ENCODE data around the gene MDM2.
"Not testable (repeated sequence)": the region's sequence is repeated elsewhere in the genome, so short reads cannot be mapped to it uniquely, and the experiment has no call there.

Gene MDM2

DNA sequence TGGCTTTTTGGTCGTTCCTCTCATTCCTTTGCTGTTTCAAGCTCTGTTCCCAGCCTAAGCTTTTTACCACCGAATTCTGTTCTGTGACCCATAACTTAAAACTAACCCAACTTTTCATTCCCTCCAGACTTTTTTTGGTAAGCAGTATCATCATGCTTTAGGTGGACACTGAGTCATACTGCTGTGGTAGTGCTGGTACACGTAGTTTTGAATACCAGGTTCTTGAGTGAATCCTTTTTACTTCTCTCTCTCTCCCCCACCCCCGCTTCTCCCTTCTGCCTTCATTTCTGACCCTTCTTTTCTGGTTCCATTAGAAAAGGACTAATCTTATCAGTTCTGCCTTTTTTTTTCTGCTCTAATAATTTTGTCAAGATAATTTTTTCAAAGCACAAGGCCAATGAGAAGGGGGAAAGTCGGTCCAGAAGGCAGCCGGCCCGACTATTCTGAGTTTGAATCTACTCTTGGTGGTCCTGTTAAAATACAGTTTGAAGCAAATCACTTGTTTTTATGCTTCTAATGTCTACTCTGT is 2.3 kb upstream of the MDM2 start:
- no peak overlapping the region for H3K4me3 Mint-ChIP-seq
- peaks cover under 1% of the 10 kb centered on the region for H3K36me3 Mint-ChIP-seq
- no peak overlapping the region for H3K27ac Mint-ChIP-seq

DNA sequence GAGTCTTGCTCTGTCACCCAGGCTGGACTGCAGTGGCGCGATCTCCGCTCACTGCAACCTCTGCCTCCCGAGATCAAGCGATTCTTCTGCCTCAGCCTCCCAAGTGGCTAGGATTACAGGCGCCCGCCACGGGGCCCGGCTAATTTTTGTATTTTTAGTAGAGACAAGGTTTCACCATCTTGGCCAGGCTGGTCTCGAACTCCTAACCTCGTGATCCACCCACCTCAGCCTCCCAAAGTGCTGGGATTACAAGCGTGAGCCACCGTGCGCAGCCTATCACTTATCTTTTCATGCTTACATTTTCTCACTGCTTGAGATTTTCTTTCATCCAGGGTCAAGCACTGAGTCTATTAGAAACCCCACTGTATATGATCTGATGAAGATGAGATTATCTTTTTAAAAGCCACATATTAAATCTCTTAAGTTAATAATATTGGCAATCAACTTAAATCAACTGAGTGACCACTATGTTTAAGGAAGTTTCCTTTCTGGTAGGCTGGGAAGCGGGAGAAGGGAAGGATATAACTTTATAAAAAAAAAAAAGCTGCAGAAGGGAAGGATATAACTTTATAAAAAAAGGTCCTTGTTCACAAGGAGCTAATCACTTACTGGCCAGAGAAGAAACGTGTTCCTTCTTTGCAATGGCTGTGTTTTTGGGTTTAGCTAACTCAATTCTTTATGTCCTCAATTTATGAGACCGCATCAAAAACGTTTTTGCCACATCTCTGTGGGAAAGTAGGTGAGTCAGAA is 1.3 kb upstream of the MDM2 start:
- Mint-ChIP-seq H3K9me3 (no peaks in the 10 kb centered on the region), H3K4me1 (peaks cover 4% of the 10 kb centered on the region), H3K27me3 (no peaks in the 10 kb centered on the region), H3K4me3 (peak overlapping the region; percentile 92), H3K27ac (peak overlapping the region; percentile 98), H3K36me3 (peaks cover 2% of the 10 kb centered on the region)
- ATAC-seq (ENCODE audit: low read depth) (no peak), DNase-seq (ENCODE audit: low spot score in 2 of 2) (no peak)

More for the DNA sequence above, 2.3 kb upstream of the MDM2 start:
- Mint-ChIP-seq H3K4me1 (peaks cover 4% of the 10 kb centered on the region), H3K9me3 (no peaks in the 10 kb centered on the region), H3K27me3 (no peaks in the 10 kb centered on the region)
- ATAC-seq (ENCODE audit: low read depth) (no peak), DNase-seq (ENCODE audit: low spot score in 2 of 2) (no peak)

DNA sequence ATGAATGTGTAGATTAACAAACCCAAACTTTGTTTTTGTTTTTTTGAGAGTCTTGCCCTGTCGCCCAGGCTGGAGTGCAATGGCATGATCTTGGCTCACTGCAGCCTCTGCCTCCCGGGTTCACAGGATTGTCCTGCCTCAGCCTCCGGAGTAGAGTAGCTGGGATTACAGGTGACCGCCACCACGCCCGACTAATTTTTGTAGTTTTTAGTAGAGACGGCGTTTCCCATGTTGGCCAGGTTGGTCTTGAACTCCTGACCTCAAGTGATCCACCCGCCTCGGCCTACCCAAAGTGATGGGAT is 752 bp upstream of the MDM2 start:
- DNase-seq (ENCODE audit: low spot score in 2 of 2); ATAC-seq (ENCODE audit: low read depth): not testable (repeated sequence)

DNA sequence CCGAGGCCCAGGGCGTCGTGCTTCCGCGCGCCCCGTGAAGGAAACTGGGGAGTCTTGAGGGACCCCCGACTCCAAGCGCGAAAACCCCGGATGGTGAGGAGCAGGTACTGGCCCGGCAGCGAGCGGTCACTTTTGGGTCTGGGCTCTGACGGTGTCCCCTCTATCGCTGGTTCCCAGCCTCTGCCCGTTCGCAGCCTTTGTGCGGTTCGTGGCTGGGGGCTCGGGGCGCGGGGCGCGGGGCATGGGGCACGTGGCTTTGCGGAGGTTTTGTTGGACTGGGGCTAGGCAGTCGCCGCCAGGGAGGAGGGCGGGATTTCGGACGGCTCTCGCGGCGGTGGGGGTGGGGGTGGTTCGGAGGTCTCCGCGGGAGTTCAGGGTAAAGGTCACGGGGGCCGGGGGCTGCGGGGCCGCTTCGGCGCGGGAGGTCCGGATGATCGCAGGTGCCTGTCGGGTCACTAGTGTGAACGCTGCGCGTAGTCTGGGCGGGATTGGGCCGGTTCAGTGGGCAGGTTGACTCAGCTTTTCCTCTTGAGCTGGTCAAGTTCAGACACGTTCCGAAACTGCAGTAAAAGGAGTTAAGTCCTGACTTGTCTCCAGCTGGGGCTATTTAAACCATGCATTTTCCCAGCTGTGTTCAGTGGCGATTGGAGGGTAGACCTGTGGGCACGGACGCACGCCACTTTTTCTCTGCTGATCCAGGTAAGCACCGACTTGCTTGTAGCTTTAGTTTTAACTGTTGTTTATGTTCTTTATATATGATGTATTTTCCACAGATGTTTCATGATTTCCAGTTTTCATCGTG is 612 bp downstream of the MDM2 start:
- peak; percentile 7 for ATAC-seq (ENCODE audit: low read depth)
- H3K4me1 Mint-ChIP-seq = peaks cover 11% of the 10 kb centered on the region
- peak overlapping the region; percentile 98 for H3K27ac Mint-ChIP-seq
- no peaks in the 10 kb centered on the region for H3K9me3 Mint-ChIP-seq
- H3K27me3 Mint-ChIP-seq = no peaks in the 10 kb centered on the region
- H3K4me3 Mint-ChIP-seq = peak overlapping the region; percentile 92
- peaks cover 2% of the 10 kb centered on the region for H3K36me3 Mint-ChIP-seq
- DNase-seq (ENCODE audit: low spot score in 2 of 2) = peak; percentile 22 to 36

More for the DNA sequence above, 752 bp upstream of the MDM2 start:
- not testable (repeated sequence) for H3K9me3 Mint-ChIP-seq, H3K27me3 Mint-ChIP-seq, H3K36me3 Mint-ChIP-seq, H3K4me1 Mint-ChIP-seq
- Mint-ChIP-seq H3K4me3 (peak overlapping the region; percentile 92), H3K27ac (peak overlapping the region; percentile 98)

DNA sequence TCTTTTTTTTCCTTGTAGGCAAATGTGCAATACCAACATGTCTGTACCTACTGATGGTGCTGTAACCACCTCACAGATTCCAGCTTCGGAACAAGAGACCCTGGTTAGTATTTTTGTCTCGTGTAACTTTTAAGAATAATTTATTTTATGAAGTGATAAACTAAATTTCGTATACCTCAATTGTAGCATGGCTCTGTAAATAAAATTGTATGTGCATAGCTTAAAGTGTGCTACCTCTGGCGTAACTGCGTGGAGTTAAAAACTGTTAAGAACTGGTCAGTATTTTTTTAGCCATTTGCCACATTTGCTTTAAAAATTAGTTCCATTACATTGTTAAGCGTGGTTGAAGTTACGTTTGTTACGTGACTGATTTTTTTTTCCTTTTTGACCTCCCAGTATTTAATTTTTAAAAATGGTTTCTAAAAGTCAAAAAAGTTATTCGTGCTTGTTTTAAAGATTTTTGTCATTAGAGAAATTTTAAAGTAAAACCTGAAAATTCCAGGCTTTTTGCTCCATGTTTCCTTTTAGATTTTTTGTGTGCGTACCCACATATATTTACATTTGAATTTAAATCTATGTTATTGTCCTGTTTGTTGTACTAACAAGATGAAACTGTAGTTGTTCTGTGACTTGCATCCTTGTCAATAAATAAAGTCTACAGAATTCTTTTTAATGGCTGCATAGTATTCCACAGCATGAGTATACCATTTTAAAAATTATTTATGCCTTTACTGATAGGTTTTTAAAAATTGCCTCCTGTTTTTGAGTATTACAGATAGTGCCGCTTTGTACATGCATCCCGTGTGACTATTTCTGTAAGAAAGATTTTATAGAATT is 1.4 kb downstream of the MDM2 start:
- H3K27ac Mint-ChIP-seq = peak overlapping the region; percentile 98
- no peak for ATAC-seq (ENCODE audit: low read depth)

DNA sequence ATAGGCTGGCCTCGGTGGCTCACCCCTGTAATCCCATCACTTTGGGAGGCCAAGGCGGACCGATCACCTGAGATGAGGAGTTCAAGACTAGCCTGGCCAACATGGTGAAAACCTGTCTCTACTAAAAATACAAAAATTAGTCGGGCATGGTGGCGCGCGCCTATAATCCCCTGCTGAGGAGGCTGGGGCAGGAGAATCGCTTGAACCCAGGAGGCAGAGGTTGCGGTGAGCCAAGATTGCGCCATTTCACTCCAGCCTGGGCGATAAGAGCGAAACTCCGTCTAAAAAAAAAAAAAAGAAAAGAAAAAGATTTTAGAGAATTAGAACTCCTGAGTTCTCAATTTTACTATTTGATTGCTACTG is 2.0 kb downstream of the MDM2 start:
- H3K27me3 Mint-ChIP-seq; H3K9me3 Mint-ChIP-seq; DNase-seq (ENCODE audit: low spot score in 2 of 2); H3K27ac Mint-ChIP-seq; H3K36me3 Mint-ChIP-seq; ATAC-seq (ENCODE audit: low read depth): not testable (repeated sequence)
- Mint-ChIP-seq H3K4me3 (peak overlapping the region; percentile 34), H3K4me1 (peaks cover 13% of the 10 kb centered on the region)

More for the DNA sequence above, 1.4 kb downstream of the MDM2 start:
- Mint-ChIP-seq H3K36me3 (peaks cover 2% of the 10 kb centered on the region), H3K4me3 (peak overlapping the region; percentile 92), H3K4me1 (peaks cover 11% of the 10 kb centered on the region), H3K27me3 (no peaks in the 10 kb centered on the region), H3K9me3 (no peaks in the 10 kb centered on the region)
- DNase-seq (ENCODE audit: low spot score in 2 of 2) = no peak

DNA sequence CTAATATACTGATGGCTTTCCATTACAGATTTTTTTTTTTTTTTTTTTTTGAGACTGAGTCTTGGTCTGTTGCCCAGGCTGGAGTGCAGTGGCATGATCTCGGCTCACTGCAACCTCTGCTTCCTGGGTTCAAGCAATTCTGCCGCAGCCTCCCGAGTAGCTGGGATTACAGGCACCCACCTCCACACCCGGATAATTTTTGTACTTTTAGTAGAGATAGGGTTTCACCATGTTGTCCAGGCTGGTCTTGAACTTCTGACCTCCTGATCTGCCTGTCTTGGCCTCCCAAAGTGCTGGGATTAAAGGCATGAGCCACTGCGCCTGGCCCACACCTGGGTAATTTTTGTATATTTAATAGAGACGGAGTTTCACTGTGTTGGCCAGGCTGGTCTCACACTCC is 3.6 kb downstream of the MDM2 start:
- not testable (repeated sequence) for ATAC-seq (ENCODE audit: low read depth); H3K27ac Mint-ChIP-seq; DNase-seq (ENCODE audit: low spot score in 2 of 2); H3K27me3 Mint-ChIP-seq; H3K4me3 Mint-ChIP-seq; H3K36me3 Mint-ChIP-seq; H3K9me3 Mint-ChIP-seq
- peaks cover 16% of the 10 kb centered on the region for H3K4me1 Mint-ChIP-seq

DNA sequence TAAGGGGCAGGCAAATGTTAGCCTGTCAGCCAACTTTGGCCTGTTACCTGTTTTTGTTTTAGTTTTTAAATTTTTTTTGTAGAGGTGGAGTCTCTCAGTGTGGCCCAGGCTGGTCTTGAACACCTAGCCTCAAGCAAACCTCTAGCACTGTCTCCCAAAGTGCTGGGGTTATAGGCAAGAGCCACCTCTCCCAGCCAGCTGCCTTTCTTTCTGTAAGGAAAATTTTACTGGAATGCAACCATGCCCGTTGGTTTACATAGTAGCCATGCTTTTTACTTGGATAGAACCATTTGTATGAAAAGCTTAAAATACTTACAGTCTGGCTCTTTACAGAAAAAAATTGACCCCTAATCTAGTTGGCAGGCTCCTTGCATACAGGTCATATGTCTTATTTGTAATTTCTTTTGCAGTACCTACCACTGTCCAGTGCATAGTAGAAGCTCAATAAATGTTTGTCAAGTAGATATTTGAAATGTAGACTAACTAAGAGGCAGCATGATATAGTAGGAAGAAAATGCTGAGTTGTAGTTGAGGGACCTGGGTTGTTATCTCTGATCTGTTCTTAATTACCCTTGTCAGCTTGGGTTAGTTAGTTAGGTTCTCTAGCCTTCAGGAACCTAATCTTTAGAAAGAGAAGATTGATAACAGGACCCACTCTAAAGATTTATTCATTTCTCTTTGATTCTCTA is 4.7 kb downstream of the MDM2 start:
- Mint-ChIP-seq H3K36me3 (peaks cover 8% of the 10 kb centered on the region), H3K27me3 (no peaks in the 10 kb centered on the region), H3K4me3 (no peak overlapping the region), H3K4me1 (peaks cover 16% of the 10 kb centered on the region), H3K27ac (peak overlapping the region; percentile 55), H3K9me3 (no peaks in the 10 kb centered on the region)
- ATAC-seq (ENCODE audit: low read depth) (no peak), DNase-seq (ENCODE audit: low spot score in 2 of 2) (no peak)

DNA sequence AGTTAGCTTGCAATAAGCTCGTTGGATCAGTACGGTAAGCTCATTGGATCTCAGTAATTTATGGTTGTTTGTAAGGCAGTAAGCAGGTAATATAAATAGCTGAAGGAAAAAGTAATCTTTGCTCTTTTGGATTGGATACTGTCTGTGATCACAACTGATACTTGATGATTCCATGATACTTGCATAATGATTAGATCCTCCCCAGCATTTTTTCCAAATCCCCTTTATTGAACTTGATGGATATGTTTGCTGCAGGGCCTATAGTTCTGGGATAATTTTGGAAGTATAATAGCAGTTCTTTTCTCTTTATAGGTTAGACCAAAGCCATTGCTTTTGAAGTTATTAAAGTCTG is 5.2 kb downstream of the MDM2 start:
- H3K4me3 Mint-ChIP-seq = no peak overlapping the region

DNA sequence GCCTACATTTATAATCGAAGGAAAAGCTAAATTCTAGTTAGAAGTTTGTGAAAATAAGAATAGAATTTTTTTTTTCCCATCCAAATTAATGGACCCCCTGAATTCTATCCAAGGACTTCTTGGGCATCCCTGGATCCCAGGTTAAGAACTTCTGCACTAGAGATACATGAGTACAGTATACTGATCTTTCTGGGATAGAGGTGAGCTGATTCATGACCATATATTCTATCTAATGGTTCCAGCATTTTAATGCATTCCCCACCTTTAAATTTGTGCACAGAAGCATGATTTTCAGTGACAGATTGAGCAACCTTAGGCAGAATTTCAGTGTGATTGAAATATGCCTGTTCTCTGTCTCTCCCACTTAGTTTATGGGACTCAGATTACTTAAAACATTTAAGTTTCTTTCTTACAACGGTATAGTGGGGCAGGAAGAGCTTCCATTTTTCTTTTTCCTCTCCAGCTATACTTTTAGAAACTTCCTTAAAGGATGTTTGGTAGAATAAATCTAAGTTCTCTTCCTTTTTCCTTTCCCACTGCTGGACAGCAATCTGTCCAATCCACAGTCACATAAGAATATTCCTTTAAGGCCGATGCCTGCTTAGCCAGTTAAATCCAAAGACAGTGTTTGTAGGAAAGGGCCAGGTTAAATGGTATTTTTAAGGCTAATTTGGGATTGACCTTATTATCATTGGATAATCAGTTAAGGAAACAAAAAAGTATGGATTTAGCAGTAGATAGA is 6.7 kb downstream of the MDM2 start:
- ATAC-seq (ENCODE audit: low read depth) = no peak
- peaks cover 8% of the 10 kb centered on the region for H3K36me3 Mint-ChIP-seq
- H3K27ac Mint-ChIP-seq = peak overlapping the region; percentile 50
- H3K27me3 Mint-ChIP-seq = no peaks in the 10 kb centered on the region
- H3K9me3 Mint-ChIP-seq = no peaks in the 10 kb centered on the region
- DNase-seq (ENCODE audit: low spot score in 2 of 2) = no peak
- peaks cover 12% of the 10 kb centered on the region for H3K4me1 Mint-ChIP-seq
- no peak overlapping the region for H3K4me3 Mint-ChIP-seq

More for the DNA sequence above, 5.2 kb downstream of the MDM2 start:
- DNase-seq (ENCODE audit: low spot score in 2 of 2) (no peak), ATAC-seq (ENCODE audit: low read depth) (no peak)
- Mint-ChIP-seq H3K36me3 (peaks cover 8% of the 10 kb centered on the region), H3K9me3 (no peaks in the 10 kb centered on the region), H3K27me3 (no peaks in the 10 kb centered on the region), H3K27ac (peak overlapping the region; percentile 55), H3K4me1 (peaks cover 16% of the 10 kb centered on the region)

DNA sequence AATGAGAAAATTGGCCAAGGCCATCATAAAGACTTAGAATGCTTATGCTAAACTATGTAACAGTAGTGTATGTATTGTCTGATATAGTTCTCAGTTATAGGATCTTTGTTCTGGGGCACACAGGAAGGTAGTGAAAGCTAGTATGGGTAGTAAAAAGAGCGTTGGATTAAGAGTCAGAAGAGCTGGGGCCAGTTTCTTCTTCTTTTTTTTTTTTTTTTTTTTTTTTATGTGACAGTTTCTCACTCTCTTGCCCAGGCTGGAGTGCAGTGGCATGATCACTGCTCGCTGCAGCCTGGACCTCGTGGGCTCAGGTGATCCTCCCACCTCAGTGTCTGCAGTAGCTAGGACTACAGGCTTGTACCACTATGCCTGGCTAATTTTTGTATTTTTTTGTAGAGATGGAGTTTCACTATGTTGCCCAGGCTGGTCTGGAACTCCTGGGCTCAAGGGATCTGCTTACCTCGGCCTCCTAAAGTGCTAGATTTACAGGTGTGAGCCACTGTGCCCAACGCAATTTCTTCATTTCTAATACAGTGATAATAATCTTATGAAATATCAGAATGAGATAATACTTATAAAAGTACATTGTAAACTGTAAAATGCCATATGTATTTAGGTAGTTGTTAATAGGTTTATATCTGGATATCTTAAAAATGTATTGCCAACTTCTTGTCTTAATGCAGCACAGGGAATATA is 7.4 kb downstream of the MDM2 start:
- Mint-ChIP-seq H3K4me1 (peaks cover 12% of the 10 kb centered on the region), H3K27me3 (no peaks in the 10 kb centered on the region), H3K4me3 (no peak overlapping the region), H3K27ac (no peak overlapping the region), H3K9me3 (no peaks in the 10 kb centered on the region), H3K36me3 (peaks cover 8% of the 10 kb centered on the region)
- DNase-seq (ENCODE audit: low spot score in 2 of 2) (no peak), ATAC-seq (ENCODE audit: low read depth) (no peak)

DNA sequence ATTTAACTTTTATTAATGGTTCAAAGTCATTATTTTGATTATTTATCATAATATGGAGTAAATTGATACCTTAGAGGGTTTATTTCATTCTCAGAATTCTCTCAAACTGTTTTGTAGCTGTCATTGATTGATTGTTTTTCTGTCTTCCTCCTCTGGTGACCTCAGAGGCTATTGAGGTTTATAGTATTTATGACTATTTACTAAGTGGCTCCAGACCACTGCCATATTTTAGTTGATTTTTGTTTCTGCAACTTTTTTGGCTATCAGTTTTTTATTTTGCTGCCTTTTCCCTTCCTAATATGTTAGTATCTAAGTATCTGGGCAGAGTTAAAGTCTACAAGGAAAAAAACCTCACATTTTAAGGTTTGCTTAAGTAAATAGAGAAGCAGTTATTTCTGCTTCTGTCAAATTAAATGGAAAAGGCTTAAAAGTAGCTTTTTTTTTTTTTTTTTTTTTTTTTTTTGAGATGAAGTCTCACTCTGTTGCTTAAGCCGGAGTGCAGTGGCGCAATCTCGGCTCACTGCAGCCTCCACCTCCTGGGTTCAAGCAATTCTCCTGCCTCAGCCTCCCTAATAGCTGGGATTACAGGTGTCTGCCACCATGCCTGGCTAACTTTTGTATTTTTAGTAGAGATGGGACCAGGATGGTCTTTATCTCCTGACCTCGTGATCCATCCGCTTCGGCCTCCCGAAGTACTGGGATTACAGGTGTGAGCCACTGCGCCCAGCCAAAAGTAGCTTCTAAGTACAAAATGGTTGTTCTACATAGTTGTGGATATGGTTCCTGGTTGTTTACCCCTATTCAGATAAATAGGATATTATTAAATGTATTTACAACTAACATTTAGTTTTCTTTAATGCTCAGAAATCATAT is 8.2 kb downstream of the MDM2 start:
- Mint-ChIP-seq H3K9me3 (no peaks in the 10 kb centered on the region), H3K27ac (no peak overlapping the region), H3K4me1 (peaks cover 12% of the 10 kb centered on the region), H3K4me3 (no peak overlapping the region), H3K27me3 (no peaks in the 10 kb centered on the region), H3K36me3 (peaks cover 6% of the 10 kb centered on the region)
- ATAC-seq (ENCODE audit: low read depth) = no peak
- no peak for DNase-seq (ENCODE audit: low spot score in 2 of 2)
